ENCODE results near the gene ATP13A2.

DNA sequence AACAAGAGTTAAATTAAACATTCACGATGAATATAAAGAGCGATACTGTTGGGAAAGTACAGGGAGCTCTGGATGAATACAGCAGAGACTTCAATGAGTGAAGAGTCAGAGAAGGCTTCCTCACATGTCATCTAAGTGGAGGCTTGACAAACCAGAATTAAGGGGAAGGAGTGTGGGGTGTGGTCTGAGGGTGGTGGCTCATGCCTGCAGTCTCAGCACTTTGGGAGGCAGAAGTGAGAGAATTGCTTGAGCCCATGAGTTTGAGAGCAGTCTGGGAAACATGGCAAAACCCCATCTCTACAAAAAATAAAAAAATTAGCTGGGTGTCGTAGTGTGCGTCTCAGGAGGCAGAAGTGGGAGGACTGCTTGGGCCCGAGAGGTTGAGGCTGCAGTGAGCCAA lies 33.4 kb upstream of the ATP13A2 start:
- TF ChIP-seq, protein P1, sequence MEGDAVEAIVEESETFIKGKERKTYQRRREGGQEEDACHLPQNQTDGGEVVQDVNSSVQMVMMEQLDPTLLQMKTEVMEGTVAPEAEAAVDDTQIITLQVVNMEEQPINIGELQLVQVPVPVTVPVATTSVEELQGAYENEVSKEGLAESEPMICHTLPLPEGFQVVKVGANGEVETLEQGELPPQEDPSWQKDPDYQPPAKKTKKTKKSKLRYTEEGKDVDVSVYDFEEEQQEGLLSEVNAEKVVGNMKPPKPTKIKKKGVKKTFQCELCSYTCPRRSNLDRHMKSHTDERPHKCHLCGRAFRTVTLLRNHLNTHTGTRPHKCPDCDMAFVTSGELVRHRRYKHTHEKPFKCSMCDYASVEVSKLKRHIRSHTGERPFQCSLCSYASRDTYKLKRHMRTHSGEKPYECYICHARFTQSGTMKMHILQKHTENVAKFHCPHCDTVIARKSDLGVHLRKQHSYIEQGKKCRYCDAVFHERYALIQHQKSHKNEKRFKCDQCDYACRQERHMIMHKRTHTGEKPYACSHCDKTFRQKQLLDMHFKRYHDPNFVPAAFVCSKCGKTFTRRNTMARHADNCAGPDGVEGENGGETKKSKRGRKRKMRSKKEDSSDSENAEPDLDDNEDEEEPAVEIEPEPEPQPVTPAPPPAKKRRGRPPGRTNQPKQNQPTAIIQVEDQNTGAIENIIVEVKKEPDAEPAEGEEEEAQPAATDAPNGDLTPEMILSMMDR (IDR thresholded peaks at IDR 0.05; ENCODE audit: borderline replicate concordance, extremely low read depth, low read length, poor library complexity, severe bottlenecking) = no peak
- TF ChIP-seq EZH2 (IDR thresholded peaks at IDR 0.05; ENCODE audit: borderline replicate concordance, low read depth, low read length, severe bottlenecking) = no peak

All from DND-41 (cell line).